AG04450 (cell line): ENCODE measurements around the gene ADGRF3. TPM values are rescaled to one million over a fixed set of nuclear protein-coding genes. Genes with fewer than 3 reads are reported as not detected.
A peak's percentile ranks its signal among the peaks of the same experiment; 100 is the strongest.

ENCODE experiments used
- CTCF ChIA-PET: fragments of 300-600, 350-600 bp; formaldehyde crosslinking; extraction: SDS; loops from one replicate; lab custom pipeline; 2022; ENCODE audit warnings: antibody characterized with exemption, inconsistent platforms; lab: Charles Lee
- POLR2A ChIA-PET: fragments of 350-600 bp; formaldehyde crosslinking; extraction: SDS; loops from one replicate; lab custom pipeline; 2021; ENCODE audit warnings: antibody characterized with exemption, inconsistent platforms; lab: Yijun Ruan, JAX
- DNase-seq: peaks from one replicate; pipeline ENCODE4 v3.0.0-alpha.2; 2011; ENCODE audit warnings: low read depth, low spot score
- H3K27ac ChIP-seq: one replicate; pipeline ENCODE4 v1.5.1; 2012; ENCODE audit warnings: low read depth, low read length, control low read depth
- H3K27me3 ChIP-seq: one replicate; pipeline ENCODE4 v1.6.0; 2012; ENCODE audit warnings: low read length; ENCODE audit not compliant: control insufficient read depth, insufficient read depth
- H3K4me3 ChIP-seq: 2 replicates; pipeline ENCODE4 v1.5.1; 2011; ENCODE audit warnings: mild to moderate bottlenecking, low read depth, low read length, control low read depth
- H3K9me3 ChIP-seq: 2 replicates; pipeline ENCODE4 v1.5.1; 2012; ENCODE audit warnings: low read length; ENCODE audit not compliant: control insufficient read depth, insufficient read depth
- CTCF ChIP-seq: IDR thresholded peaks from 2 replicates; pipeline ENCODE4 v1.5.1; 2011; ENCODE audit warnings: low read depth, low read length, control low read depth, inconsistent platforms
- polyA plus RNA-seq: library from polyadenylated mRNA; depleted of rRNA; stranded (reverse); fragments of >200 nt; gene quantifications from 2 replicates; pipeline ENCODE4 v1.2.3, GENCODE V29; 2011

The ADGRF3 gene
- polyA plus RNA-seq, 1 experiment = not detected

GRCh38 chr2:26316041-26316440, 30.5 kb downstream of the ADGRF3 start:
- Histone ChIP-seq H3K27ac (no peak overlapping the region), H3K27me3 (peaks cover 46% of the 10 kb centered on the region), H3K9me3 (no peaks in the 10 kb centered on the region; the same call in 1 of the 2 replicates), H3K4me3 (no peak overlapping the region)
- ChIA-PET POLR2A (no interaction called here), CTCF (interaction anchor here (0.9 to 1.1 kb wide), 3 partner anchors 9 to 73 kb away, joined by 3 to 4 read pairs (median 3); no protein-coding TSS in a partner anchor)
- DNase-seq = no peak
- peak; percentile 22; the same call in 1 of the 2 replicates for TF ChIP-seq CTCF

DNA sequence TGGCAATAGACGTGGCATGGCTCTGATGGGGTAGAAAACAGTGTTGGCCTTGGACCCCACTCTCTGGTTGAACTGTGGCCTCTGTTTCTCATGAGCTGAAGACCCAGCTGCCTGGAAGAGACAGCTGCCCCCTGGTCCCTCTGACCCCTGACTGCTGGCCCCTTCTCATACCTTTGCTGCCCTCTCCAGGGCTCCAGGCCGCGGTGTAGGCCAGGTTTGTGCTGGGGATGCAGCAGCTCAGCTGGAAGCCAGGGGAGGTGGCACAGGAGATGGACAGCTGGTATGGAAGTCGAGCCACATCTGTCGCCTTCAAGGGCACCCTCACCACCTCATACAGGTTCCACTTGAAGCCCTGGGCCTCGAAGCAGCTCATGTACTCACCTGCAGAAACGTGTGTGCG, 32.3 kb downstream of the ADGRF3 start:
- ChIA-PET CTCF (no interaction called here), POLR2A (no interaction called here)
- TF ChIP-seq CTCF = no peak
- DNase-seq = no peak
- peaks cover 40% of the 10 kb centered on the region for H3K27me3 ChIP-seq
- no peak overlapping the region for H3K27ac ChIP-seq
- H3K4me3 ChIP-seq = no peak overlapping the region
- H3K9me3 ChIP-seq = no peaks in the 10 kb centered on the region; the same call in 1 of the 2 replicates

- H3K27me3 ChIP-seq = peaks cover 33% of the 10 kb centered on the region
- no peak for DNase-seq
- H3K9me3 ChIP-seq = no peaks in the 10 kb centered on the region; the same call in 1 of the 2 replicates
- CTCF ChIA-PET = no interaction called here
- POLR2A ChIA-PET = no interaction called here
- no peak for TF ChIP-seq CTCF
- H3K27ac ChIP-seq = no peak overlapping the region
- H3K4me3 ChIP-seq = no peak overlapping the region
These were observed 33.1 kb downstream of the ADGRF3 start for GRCh38 chr2:26313446-26313845.

- DNase-seq = no peak
- H3K27ac ChIP-seq = no peak overlapping the region
- H3K27me3 ChIP-seq = peaks cover 28% of the 10 kb centered on the region
- ChIA-PET POLR2A (no interaction called here), CTCF (no interaction called here)
- no peak overlapping the region for H3K4me3 ChIP-seq
- no peak for TF ChIP-seq CTCF
- no peaks in the 10 kb centered on the region; the same call in 1 of the 2 replicates for H3K9me3 ChIP-seq
These were observed 34.1 kb downstream of the ADGRF3 start for GRCh38 chr2:26312471-26312870.

GRCh38 chr2:26309921-26310320, 36.7 kb downstream of the ADGRF3 start:
- Histone ChIP-seq H3K27me3 (peaks cover 8% of the 10 kb centered on the region), H3K27ac (no peak overlapping the region), H3K4me3 (no peak overlapping the region), H3K9me3 (no peaks in the 10 kb centered on the region; the same call in 1 of the 2 replicates)
- DNase-seq = no peak
- ChIA-PET POLR2A (no interaction called here), CTCF (no interaction called here)
- no peak for TF ChIP-seq CTCF
